Stomach (tissue), 9 donors: ENCODE results near the gene KIF12. TPM values are rescaled to one million over a fixed set of nuclear protein-coding genes. Genes with fewer than 3 reads are reported as not detected.

ENCODE experiments used
- DNase-seq, 2 donors: peaks; one replicate each; pipeline versions ENCODE4 v3.0.0 to v3.0.0-alpha.2; 2013 to 2019
- H3K27ac ChIP-seq, 5 donors: fragments of 200-600 bp in 4 of 5; sonication (generic) in 4 of 5; one replicate each; pipeline ENCODE4 v1.5.1; 2013 to 2019; ENCODE audit warnings: mild to moderate bottlenecking in 1 of 5, moderate library complexity in 1 of 5
- H3K27me3 ChIP-seq, 3 donors: fragments of 200-600 bp; sonication (generic); one replicate each; pipeline ENCODE4 v1.5.1; 2017 to 2019; ENCODE audit warnings: mixed run types in 1 of 3
- H3K36me3 ChIP-seq, 4 donors: fragments of 200-600 bp; sonication (generic); 1 replicate in 3 of 4; 2 replicates in 1 of 4; pipeline ENCODE4 v1.5.1; 2016 to 2019
- H3K4me1 ChIP-seq, 4 donors: fragments of 200-600 bp; sonication (generic); one replicate each; pipeline ENCODE4 v1.5.1; 2016 to 2019
- H3K4me3 ChIP-seq, 4 donors: fragments of 200-600 bp; sonication (generic) in 3 of 4; one replicate each; pipeline ENCODE4 v1.5.1; 2016 to 2019; ENCODE audit warnings: mild to moderate bottlenecking in 1 of 4
- H3K9me3 ChIP-seq, 4 donors: fragments of 200-600 bp; sonication (generic); one replicate each; pipeline ENCODE4 v1.5.1; 2016 to 2019
- CTCF ChIP-seq, 7 experiments: fragments of 450-650 bp in 4 of 7; fragments of 200-600 bp in 3 of 7; sonication (generic) in 3 of 7; IDR thresholded peaks; one replicate each; pipeline ENCODE4 v1.5.1; 2016 to 2019; ENCODE audit warnings: antibody characterized with exemption in 7 of 7, control low read depth in 2 of 7, mild to moderate bottlenecking in 1 of 7
- EP300 ChIP-seq: sonication (generic); formaldehyde crosslinking; IDR thresholded peaks from one replicate; pipeline ENCODE4 v1.6.1; 2017; ENCODE audit warnings: antibody characterized with exemption
- POLR2A ChIP-seq, 4 donors: fragments of 450-650 bp; IDR thresholded peaks; one replicate each; pipeline ENCODE4 v1.6.1; 2016; ENCODE audit warnings: antibody characterized with exemption in 4 of 4, control low read depth in 2 of 4, mild to moderate bottlenecking in 1 of 4, moderate library complexity in 1 of 4
- POLR2AphosphoS5 ChIP-seq, 3 donors: sonication (generic); formaldehyde crosslinking; IDR thresholded peaks; one replicate each; pipeline ENCODE4 v1.6.1; 2016; ENCODE audit warnings: antibody characterized with exemption in 3 of 3
- WGBS, 5 donors: extraction: QIAGEN DNeasy Blood & Tissue Kit in 3 of 5; methylation state at CpG; one replicate each; pipeline versions ENCODE4 v1.1.5 to v1.1.7; 2013 to 2018; 5-methylcytosine and 5-hydroxymethylcytosine counted together
- intact Hi-C: fragments of 100-400 bp; cut with DNase I; formaldehyde crosslinking; loops from one replicate; pipeline ENCODE4 v1.15.1; 2023; ENCODE audit warnings: low total_unique reads
- polyA plus RNA-seq, 3 donors: library from polyadenylated mRNA; stranded (reverse); fragments of 200-250 nt; gene quantifications; one replicate each; pipeline ENCODE4 v1.2.3, GENCODE V29; 2013
- total RNA-seq, 5 donors: library from RNA; depleted of rRNA; stranded (reverse); fragments of >200 nt; gene quantifications; one replicate each; pipeline versions ENCODE4 v1.1.0 to v1.2.3, GENCODE V29; 2014 to 2016
- donor health status: healthy with polysubstance abuse.
- donor health status: Bipolar disorder and iron deficiency.
- donor health status: healthy.

KIF12 gene
- total and polyA plus RNA-seq, 8 donors = 3.9 to 79.4 (median 17.5) TPM

DNA sequence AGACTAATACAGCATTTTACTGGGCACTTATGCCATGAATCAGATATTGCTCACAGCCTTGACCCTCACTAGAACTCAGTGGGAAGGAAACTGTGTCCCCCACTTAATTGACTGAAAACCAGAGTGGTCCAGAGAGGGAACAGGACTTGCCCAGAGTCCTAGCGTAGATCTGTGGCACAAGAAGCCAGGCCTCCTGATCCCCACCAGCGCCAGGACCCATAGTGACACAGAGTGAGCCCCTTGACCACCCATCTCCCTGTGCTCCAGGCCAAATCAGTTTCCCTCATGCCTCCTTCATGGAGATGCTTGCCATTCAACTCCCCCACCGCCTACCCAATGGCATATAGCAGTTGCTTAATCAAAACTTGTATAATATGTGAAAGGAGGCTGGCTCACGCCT, 8.3 kb downstream of the KIF12 start:
- 92 to 100% (median 97%) methylated on average over 3 to 4 of the region's 4 CpGs for WGBS, 5 donors
- no peak for DNase-seq

DNA sequence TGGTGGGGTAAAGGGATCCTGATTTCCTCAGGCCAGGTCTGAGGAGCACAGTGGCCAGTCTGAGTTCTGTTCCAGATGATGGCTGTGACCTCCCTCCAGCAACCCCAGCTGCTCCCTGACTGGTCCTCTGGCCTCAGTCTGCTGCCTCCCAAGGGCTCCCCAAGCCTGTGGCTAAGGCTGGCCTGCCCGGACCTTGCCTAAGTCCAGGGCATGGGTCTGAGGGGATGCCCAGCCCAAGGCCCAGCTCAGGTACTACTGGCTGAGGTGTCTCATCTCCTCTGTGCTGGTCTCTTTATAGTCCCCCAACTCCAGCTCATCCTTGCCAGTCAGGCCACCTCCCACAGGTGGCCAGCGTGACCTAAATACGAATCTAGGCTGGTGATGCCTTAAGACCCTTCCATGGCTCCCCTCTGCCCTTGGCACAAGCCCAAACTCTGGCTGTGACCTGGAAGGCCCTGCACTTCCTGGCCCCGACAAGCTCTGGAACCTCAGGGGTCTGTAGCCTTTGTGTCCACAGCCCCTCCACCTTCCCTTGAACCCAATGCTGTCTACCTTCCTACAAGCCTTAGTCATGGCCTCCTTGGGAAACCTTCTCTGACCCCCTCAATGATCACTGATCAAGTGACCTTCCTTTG, 9.8 kb downstream of the KIF12 start:
- TF ChIP-seq CTCF (IDR thresholded peaks at IDR 0.05) = no peak
- TF ChIP-seq POLR2A (IDR thresholded peaks at IDR 0.05) = no peak
- TF ChIP-seq POLR2AphosphoS5 (IDR thresholded peaks at IDR 0.05) = no peak
- TF ChIP-seq EP300 = no peak
- intact Hi-C loops = loop anchor here (5.0 kb wide), 1 partner anchor 198 kb away; no protein-coding TSS in a partner anchor
- Histone ChIP-seq H3K9me3 (no peaks in the 10 kb centered on the region), H3K4me3 (no peak overlapping the region), H3K27ac (no peak overlapping the region), H3K27me3 (no peaks in the 10 kb centered on the region), H3K4me1 (no peaks in the 10 kb centered on the region), H3K36me3 (peaks cover 0 to 16% (median 8%) of the 10 kb centered on the region in 4 donors)
- 75 to 89% (median 82%) methylated on average over 3 to 4 of the region's 4 CpGs for WGBS, 5 donors
- DNase-seq = no peak

More for the DNA sequence above, 8.3 kb downstream of the KIF12 start:
- H3K27me3 ChIP-seq = no peaks in the 10 kb centered on the region
- no peak overlapping the region for H3K4me3 ChIP-seq
- H3K9me3 ChIP-seq = no peaks in the 10 kb centered on the region
- no peak overlapping the region for H3K27ac ChIP-seq
- H3K4me1 ChIP-seq = no peaks in the 10 kb centered on the region
- intact Hi-C loops = no loop called here
- peaks cover 0 to 23% (median 16%) of the 10 kb centered on the region in 4 donors for H3K36me3 ChIP-seq
- TF ChIP-seq POLR2AphosphoS5 (IDR thresholded peaks at IDR 0.05) (no peak), CTCF (IDR thresholded peaks at IDR 0.05) (no peak), EP300 (no peak)

GRCh38 chr9:114088571-114089170, 10.4 kb downstream of the KIF12 start:
- WGBS, 5 donors = 85 to 89% (median 87%) methylated on average over 7 of the region's 7 CpGs
- no peak for DNase-seq
- H3K27ac ChIP-seq = no peak overlapping the region
- no peak for TF ChIP-seq POLR2A (IDR thresholded peaks at IDR 0.05)
- H3K9me3 ChIP-seq = no peaks in the 10 kb centered on the region
- H3K4me1 ChIP-seq = no peaks in the 10 kb centered on the region
- peaks cover 0 to 12% (median 5%) of the 10 kb centered on the region in 4 donors for H3K36me3 ChIP-seq
- intact Hi-C loops = loop anchor here (5.0 kb wide), 1 partner anchor 199 kb away; no protein-coding TSS in a partner anchor
- no peaks in the 10 kb centered on the region for H3K27me3 ChIP-seq
- no peak overlapping the region for H3K4me3 ChIP-seq

GRCh38 chr9:114087721-114088120, 11.4 kb downstream of the KIF12 start:
- Histone ChIP-seq H3K4me3 (no peak overlapping the region), H3K9me3 (no peaks in the 10 kb centered on the region), H3K36me3 (peaks cover 0 to 6% (median 2%) of the 10 kb centered on the region in 4 donors), H3K4me1 (peaks cover 3 to 5% (median 4%) of the 10 kb centered on the region in 4 donors), H3K27ac (no peak overlapping the region), H3K27me3 (no peaks in the 10 kb centered on the region)
- 73 to 78% (median 76%) methylated on average over 7 of the region's 7 CpGs for WGBS, 5 donors
- no peak for DNase-seq
- no peak for TF ChIP-seq POLR2AphosphoS5 (IDR thresholded peaks at IDR 0.05)
- no peak for TF ChIP-seq POLR2A (IDR thresholded peaks at IDR 0.05)
- TF ChIP-seq CTCF (IDR thresholded peaks at IDR 0.05) = no peak
- TF ChIP-seq EP300 = no peak
- intact Hi-C loops = loop anchor here (5.0 kb wide), 1 partner anchor 200 kb away; no protein-coding TSS in a partner anchor

DNA sequence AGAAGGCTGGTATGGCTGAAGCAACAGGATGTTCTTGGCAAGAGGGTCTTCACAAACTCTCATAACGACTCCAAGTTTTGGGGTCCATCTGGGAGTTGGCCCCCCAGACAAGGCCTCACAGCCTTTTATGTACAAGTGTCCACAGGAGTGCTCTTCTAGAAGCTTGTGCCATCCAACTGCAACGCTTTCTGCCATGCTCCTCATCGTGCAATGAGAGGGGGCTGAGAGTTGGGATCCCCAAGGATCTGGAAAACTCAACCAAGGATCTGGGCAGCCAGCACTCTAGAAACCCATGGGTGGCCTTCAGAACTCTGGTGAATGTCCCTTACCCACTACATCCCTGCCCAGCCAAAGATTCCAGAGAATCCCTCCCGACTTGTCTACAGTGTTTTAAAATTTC, 12.5 kb downstream of the KIF12 start:
- no peak overlapping the region for H3K27ac ChIP-seq
- no peak for DNase-seq
- WGBS, 5 donors = 84 to 96% (median 88%) methylated on average over 4 of the region's 4 CpGs
- H3K9me3 ChIP-seq = no peaks in the 10 kb centered on the region
- peaks cover 13 to 16% (median 14%) of the 10 kb centered on the region in 4 donors for H3K4me1 ChIP-seq
- H3K4me3 ChIP-seq = no peak overlapping the region
- TF ChIP-seq POLR2AphosphoS5 (IDR thresholded peaks at IDR 0.05) = no peak
- TF ChIP-seq CTCF (IDR thresholded peaks at IDR 0.05) = no peak
- no peak for TF ChIP-seq POLR2A (IDR thresholded peaks at IDR 0.05)
- TF ChIP-seq EP300 = no peak
- H3K36me3 ChIP-seq = no peaks in the 10 kb centered on the region
- intact Hi-C loops = loop anchor here (5.0 kb wide), 1 partner anchor 201 kb away; no protein-coding TSS in a partner anchor
- no peaks in the 10 kb centered on the region for H3K27me3 ChIP-seq
